Medulla oblongata (tissue), 1 donor: ENCODE data around the gene CHRNA7.
A peak's percentile ranks its signal among the peaks of the same experiment; 100 is the strongest.

ENCODE experiments used
- DNase-seq: peaks from one replicate; pipeline ENCODE4 v3.0.0-alpha.2; 2015; ENCODE audit errors: extremely low spot score

CHRNA7 gene

GRCh38 chr15:32029862-32030781 is at the start of gene CHRNA7:
Gene CHRNA7 (plus strand): TSS chr15:32030515. CDS start chr15:32030595, 80 bp downstream.
- DNase-seq, result peak; percentile 30

- DNase-seq, result no peak
These were observed 44.7 kb upstream of the CHRNA7 start for GRCh38 chr15:31985607-31986006.

- no peak for DNase-seq
These were observed 37.3 kb upstream of the CHRNA7 start for GRCh38 chr15:31993062-31993461.

GRCh38 chr15:31997711-31998110 is 32.6 kb upstream of the CHRNA7 start:
- no peak for DNase-seq

- DNase-seq, result no peak
These were observed 26.8 kb upstream of the CHRNA7 start for GRCh38 chr15:32003558-32003957.

GRCh38 chr15:32004249-32004648 is 26.1 kb upstream of the CHRNA7 start:
- no peak for DNase-seq

GRCh38 chr15:32007355-32007960 is 22.9 kb upstream of the CHRNA7 start:
- no peak for DNase-seq

- DNase-seq, result no peak
These were observed 15.4 kb upstream of the CHRNA7 start for GRCh38 chr15:32014953-32015352.

GRCh38 chr15:32020156-32020555 is 10.2 kb upstream of the CHRNA7 start:
- DNase-seq, result no peak

- no peak for DNase-seq
These were observed 1.4 kb upstream of the CHRNA7 start for GRCh38 chr15:32028921-32029320.

- DNase-seq, result peak; percentile 42
These were observed 880 bp upstream of the CHRNA7 start for GRCh38 chr15:32029409-32029861.

GRCh38 chr15:32030795-32031194 is 480 bp downstream of the CHRNA7 start:
- DNase-seq, result no peak

GRCh38 chr15:32033186-32033890 is 3.0 kb downstream of the CHRNA7 start:
- DNase-seq, result peak; percentile 47

- no peak for DNase-seq
These were observed 3.8 kb downstream of the CHRNA7 start for GRCh38 chr15:32034106-32034505.

GRCh38 chr15:32035285-32035684 is 5.0 kb downstream of the CHRNA7 start:
- no peak for DNase-seq

- DNase-seq, result no peak
These were observed 6.7 kb downstream of the CHRNA7 start for GRCh38 chr15:32036971-32037370.

- no peak for DNase-seq
These were observed 11.0 kb downstream of the CHRNA7 start for GRCh38 chr15:32041294-32041693.

- DNase-seq, result peak; percentile 9
These were observed 12.1 kb downstream of the CHRNA7 start for GRCh38 chr15:32042269-32042972.

- no peak for DNase-seq
These were observed 23.4 kb downstream of the CHRNA7 start for GRCh38 chr15:32053719-32054118.

GRCh38 chr15:32057876-32058425 is 27.6 kb downstream of the CHRNA7 start:
- DNase-seq, result no peak

- DNase-seq, result no peak
These were observed 30.4 kb downstream of the CHRNA7 start for GRCh38 chr15:32060706-32061105.
